GM21526 (cell line): ENCODE measurements around the gene TCL1A.

Source experiments
- ATAC-seq: cut with Tn5 transposase; IDR thresholded peaks from one replicate; pipeline ENCODE4 v1.9.1; 2021; ENCODE audit warnings: moderate library complexity; ENCODE audit not compliant: unreplicated experiment, low FRiP score

TCL1A gene

GRCh38 chr14:95707327-95707726 lies 6.6 kb downstream of the TCL1A start:
- no peak for ATAC-seq

GRCh38 chr14:95705518-95705917 lies 8.4 kb downstream of the TCL1A start:
- ATAC-seq = no peak

- ATAC-seq = no peak
Observed at GRCh38 chr14:95703805-95704204, 10.1 kb downstream of the TCL1A start.

- no peak for ATAC-seq
Observed at GRCh38 chr14:95703341-95703740, 10.6 kb downstream of the TCL1A start.

GRCh38 chr14:95701846-95702221 lies 12.1 kb downstream of the TCL1A start:
- ATAC-seq = no peak

- ATAC-seq = no peak
Observed at GRCh38 chr14:95700221-95700976, 13.5 kb downstream of the TCL1A start.

- ATAC-seq = peak; percentile 46
Observed at GRCh38 chr14:95699412-95699811, 14.5 kb downstream of the TCL1A start.

- no peak for ATAC-seq
Observed at GRCh38 chr14:95698287-95698686, 15.6 kb downstream of the TCL1A start.

GRCh38 chr14:95697764-95698163 lies 16.2 kb downstream of the TCL1A start:
- peak; percentile 50 for ATAC-seq

- no peak for ATAC-seq
Observed at GRCh38 chr14:95696741-95697140, 17.2 kb downstream of the TCL1A start.

GRCh38 chr14:95695913-95696312 lies 18.0 kb downstream of the TCL1A start:
- no peak for ATAC-seq

GRCh38 chr14:95695051-95695450 lies 18.9 kb downstream of the TCL1A start:
- no peak for ATAC-seq

GRCh38 chr14:95692109-95692508 lies 21.8 kb downstream of the TCL1A start:
- ATAC-seq = no peak

- ATAC-seq = no peak
Observed at GRCh38 chr14:95691591-95691990, 22.3 kb downstream of the TCL1A start.

GRCh38 chr14:95690815-95691214 lies 23.1 kb downstream of the TCL1A start:
- no peak for ATAC-seq

- no peak for ATAC-seq
Observed at GRCh38 chr14:95689441-95689840, 24.5 kb downstream of the TCL1A start.

GRCh38 chr14:95686935-95687334 lies 27.0 kb downstream of the TCL1A start:
- no peak for ATAC-seq

GRCh38 chr14:95685978-95686922 lies 27.7 kb downstream of the TCL1A start, which contains the start of gene TCL1B:
Gene TCL1B (plus strand): TSS chr14:95686426. CDS start chr14:95686468, 42 bp downstream.
- no peak for ATAC-seq

- no peak for ATAC-seq
Observed at GRCh38 chr14:95683793-95684192, 30.1 kb downstream of the TCL1A start.

GRCh38 chr14:95681153-95681552 lies 32.8 kb downstream of the TCL1A start:
- ATAC-seq = no peak

GRCh38 chr14:95679998-95680735 lies 33.8 kb downstream of the TCL1A start:
- ATAC-seq = no peak
